ENCODE data around the gene EPM2A.
"Not testable (repeated sequence)": the region's sequence is repeated elsewhere in the genome, so short reads cannot be mapped to it uniquely, and the experiment has no call there.

The EPM2A gene

DNA sequence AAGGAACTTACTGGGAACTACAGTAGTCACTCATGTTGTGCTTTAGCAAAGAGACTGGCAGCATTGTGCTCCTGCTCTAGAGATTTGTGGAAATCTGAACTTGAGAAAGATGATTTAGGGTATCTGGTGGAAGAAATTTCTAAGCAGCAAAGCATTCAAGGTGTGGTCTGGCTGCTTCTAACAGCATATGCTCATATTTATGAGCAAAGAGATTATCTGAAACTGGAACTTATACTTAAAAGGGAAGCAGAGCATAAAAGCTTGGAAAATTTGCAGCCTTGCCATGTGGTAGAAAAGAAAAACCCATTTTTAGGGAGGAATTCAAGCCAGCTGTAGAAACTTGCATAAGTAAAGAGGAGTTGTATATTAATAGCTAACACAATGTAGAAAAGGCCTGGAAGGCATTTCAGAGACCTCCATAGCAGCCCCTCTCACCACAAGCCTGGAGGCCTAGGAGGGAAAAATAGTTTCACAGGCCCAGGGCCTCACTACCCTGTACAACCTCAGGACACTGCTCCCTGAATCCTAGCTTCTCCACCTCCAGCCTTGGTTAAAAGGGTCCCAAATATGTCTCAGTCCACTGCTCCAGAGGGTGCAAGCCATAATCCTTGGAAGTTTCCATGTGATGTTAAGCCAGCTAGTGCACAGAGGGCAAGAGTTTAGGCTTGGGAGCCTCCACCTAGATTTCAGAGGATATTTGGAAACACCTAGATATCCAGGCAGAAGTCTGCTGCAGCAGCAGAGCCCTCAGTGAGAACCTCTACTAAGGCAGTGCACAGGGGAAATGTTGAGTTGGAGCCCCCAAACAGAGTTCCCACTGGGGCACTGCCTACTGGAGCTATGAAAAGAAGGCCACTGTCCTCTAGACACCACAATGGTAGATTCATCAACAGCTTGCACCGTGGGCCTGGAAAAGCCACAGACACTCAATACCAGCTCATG, 6.6 kb downstream of the EPM2A start:
- no peak for DNase-seq

DNA sequence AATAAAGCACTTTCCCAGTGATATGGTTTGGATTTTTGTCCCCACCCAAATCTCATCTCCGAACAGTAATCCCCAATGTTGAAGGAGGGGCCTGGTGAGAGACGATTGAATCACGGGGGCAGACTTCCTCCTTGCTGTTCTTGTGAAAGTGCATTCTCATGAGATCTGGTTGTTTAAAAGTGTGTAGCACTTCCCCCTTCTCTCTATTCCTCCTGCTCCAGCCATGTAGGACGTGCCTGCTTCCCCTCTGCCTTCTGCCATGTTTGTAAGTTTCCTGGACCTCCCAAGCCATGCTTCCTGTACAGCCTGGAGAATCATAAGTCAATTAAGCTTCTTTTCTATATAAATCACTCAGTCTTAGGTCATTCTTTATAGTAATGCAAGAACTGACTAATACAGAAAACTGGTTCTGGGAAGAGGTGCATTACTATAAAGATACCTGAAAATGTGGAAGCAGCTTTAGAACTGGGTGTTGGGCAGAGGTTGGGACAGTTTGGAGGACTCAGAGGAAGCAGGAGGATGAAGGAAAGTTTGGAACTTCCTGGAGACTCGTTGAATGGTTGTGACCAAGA, 7.4 kb downstream of the EPM2A start:
- no peak for DNase-seq

DNA sequence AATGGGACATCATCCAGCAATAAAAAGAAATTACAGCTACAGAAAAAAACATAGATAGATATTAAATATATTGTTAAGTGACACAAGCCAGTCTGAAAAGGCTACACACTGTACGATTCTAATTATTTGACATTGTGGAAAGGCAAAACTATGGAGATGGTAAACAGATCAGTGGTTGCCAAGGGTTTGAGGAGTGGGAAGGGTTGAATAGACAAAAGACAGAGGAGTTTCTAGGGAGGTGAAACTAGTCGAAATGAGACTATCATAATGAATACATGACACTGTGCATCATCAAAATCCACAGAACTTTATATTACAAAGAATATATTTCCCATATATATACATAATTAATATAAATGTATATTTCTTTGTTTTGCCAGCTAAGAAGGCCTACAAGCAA, 9.8 kb downstream of the EPM2A start:
- DNase-seq = no peak

DNA sequence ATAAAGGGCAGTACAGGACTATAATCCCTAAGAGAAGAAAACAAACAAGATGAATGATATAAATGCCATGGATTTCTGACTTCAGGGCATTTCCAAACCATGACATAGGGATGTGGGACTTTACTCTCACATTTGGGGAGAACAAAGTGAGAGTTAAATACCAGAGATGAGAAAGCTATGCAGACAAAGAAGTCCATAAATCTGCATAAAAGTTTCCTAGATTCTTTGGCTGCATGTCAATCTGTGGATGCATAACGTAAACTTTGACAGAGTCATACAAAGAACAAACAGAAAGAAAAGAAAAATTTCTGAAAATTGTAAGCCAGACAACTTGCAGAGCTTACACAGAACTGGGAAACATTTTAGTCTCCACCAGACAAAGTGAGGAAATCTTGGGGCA, 11.7 kb downstream of the EPM2A start:
- DNase-seq = no peak

DNA sequence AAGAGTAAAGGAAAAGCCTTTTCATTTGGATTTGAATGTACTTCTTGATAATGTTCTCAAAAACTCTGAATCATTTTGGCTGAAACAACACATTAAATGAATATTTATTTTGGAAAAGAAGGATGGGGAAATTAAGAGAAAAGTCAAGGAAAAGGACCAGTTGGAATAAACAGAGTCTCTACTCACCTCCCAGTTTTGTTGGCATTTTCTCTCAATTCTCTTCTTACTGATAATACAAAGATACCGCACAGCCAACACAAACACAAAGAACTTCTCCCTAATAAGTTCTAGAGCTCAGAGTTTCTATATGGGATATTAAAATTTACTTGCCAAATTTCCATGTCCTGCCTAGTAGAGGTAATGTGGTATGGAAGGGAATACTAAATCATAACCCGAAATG, 13.1 kb downstream of the EPM2A start:
- DNase-seq = no peak

- DNase-seq = no peak
Observed at GRCh38 chr6:145721144-145721543, 14.2 kb downstream of the EPM2A start.

DNA sequence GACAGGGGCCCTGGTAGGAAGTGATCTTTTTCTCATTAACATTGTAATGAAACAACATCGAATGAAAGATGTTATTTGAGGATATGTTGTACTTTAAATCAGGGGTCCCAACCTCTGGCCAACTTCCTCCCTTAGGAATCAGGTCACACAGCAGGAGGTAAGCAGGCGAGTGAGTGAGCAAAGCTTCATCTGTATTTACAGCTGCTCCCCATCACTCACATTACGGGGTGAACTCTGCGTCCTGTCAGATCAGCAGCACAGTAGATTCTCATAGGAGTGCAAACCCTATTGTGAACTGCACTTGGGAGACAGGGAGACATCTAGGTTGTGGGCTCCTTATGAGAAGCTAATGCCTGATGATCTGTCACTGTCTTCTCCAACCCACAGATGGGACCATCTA, 19.9 kb downstream of the EPM2A start:
- DNase-seq = no peak

- no peak for DNase-seq
Observed at GRCh38 chr6:145714731-145715130, 20.6 kb downstream of the EPM2A start.

- no peak for DNase-seq
Observed at GRCh38 chr6:145713773-145714172, 21.5 kb downstream of the EPM2A start.

DNA sequence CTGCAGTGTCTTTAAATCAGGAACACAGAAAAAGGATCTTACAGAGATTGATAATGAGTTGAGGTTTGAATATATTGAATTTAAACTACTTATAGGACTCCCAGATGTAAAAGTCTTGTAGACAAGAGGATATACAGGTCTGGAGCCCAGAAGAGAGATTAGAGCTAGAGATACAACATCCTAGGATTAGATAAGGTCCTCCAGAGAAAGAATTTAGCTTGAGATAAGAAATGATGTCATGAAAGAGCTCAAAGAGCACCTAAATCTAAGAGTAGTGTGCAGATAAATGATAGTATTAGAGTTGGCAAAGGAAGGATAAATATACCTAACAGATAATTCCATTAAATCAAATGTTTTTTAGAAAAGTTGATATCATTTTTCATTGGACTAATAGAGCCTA, 23.9 kb downstream of the EPM2A start:
- DNase-seq = no peak

DNA sequence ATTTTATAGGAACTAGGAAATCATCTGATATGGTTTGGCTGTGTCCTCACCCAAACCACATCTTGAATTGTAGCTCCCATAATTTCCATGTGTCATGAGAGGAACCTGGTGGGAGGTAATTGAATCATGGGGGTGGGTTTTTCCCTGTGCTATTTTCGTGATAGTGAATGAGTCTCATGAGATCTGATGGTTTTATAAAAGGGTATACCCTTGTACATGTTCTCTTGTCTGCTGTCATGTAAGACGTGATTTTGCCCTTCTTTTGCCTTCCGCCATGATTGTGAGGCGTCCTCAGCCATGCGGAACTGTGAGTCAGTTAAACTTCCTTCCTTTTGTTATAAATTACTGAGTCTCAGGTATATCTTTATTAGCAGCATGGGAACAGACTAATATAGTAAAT, 27.9 kb downstream of the EPM2A start:
- no peak for DNase-seq

- DNase-seq = no peak
Observed at GRCh38 chr6:145705561-145705960, 29.8 kb downstream of the EPM2A start.

DNA sequence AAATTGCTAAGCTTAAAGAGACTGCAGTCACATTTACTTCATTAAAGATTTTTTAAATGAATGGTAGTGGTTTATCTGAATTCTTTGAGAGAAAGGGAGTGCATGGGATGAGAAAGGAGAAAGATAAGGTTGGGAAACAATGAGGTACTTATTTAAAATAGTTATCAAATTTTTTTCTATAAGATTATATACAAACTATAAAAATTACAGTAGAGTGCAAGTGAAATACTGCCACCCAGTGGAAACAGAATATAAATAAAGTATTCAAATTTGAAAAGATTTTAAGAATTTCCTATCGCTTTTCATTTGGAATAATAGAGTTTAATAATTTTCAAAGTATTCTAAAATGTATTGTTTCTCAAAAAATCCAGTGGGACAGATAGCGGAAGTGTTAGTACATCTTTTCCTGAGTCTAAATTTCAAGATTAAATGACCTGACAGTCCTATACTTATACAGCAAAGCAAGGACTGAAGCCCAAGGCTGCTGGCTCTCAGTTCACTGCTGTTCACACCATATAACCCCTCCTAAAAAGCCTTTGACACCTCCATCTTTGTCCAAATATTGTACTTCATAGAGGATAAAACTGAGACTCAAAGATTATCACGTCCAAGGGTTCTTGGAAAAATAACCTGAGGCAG, 31.1 kb downstream of the EPM2A start:
- DNase-seq = no peak

- DNase-seq = no peak
Observed at GRCh38 chr6:145699462-145699861, 35.9 kb downstream of the EPM2A start.

DNA sequence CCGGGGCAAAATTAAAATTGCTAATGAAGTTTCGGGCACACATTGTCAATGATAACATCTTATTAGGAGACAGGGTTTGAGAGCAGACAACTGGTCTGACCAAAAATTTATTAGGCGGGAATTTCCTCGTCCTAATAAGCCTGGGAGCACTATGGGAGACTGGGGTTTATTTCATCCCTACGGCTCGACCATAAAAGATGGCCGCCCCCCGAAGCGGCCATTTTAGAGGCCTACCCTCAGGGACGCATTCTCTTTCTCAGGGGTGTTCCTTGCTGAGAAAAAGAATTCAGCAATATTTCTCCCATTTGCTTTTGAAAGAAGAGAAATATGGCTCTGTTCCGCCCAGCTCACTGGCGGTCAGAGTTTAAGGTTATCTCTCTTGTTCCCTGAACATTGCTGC, 37.9 kb downstream of the EPM2A start:
- DNase-seq = not testable (repeated sequence)

- no peak for DNase-seq
Observed at GRCh38 chr6:145694083-145694737, 41.1 kb downstream of the EPM2A start.

DNA sequence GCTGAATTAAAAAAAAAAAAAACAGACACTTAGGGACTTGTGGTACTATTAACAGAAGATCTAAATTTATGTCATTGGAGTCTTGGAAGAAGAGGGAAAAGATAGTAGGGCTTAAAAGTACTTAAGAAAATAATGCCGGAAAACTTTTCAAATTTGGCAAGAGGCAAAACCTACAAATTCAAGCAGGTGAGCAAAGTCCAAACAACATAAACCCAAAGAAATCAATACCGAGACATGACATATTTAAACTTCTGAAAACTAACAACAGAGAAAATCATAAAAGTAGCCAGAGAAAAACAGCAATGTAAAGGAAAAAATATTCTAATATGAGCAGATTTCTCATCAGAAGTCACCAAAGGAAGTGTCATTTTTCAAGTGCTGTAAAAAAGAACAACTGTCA, 44.4 kb downstream of the EPM2A start:
- no peak for DNase-seq

GRCh38 chr6:145689529-145689928, 45.8 kb downstream of the EPM2A start:
- no peak for DNase-seq

DNA sequence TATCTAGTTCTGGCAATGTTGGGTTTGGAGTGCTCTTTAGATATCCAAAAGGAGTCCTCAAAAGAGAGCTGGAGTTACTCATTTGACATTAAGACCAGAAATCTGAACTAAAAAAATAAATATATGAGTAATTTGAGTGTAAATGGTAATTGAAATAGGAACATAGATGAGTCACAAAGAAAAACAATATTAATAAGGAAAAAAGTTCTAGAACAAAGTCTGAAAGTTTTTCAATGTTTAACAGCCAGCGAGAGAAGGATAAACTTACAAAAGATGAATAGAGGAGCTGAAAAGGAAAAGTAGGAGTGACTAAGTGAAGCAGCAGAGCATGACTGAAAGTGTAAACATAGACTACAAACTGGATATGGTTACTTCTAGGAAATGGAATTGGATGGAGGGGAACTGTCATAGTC, 46.8 kb downstream of the EPM2A start:
- no peak for DNase-seq

- DNase-seq = no peak
Observed at GRCh38 chr6:145685932-145686331, 49.4 kb downstream of the EPM2A start.

GRCh38 chr6:145681965-145682364, 53.4 kb downstream of the EPM2A start:
- DNase-seq = no peak

DNA sequence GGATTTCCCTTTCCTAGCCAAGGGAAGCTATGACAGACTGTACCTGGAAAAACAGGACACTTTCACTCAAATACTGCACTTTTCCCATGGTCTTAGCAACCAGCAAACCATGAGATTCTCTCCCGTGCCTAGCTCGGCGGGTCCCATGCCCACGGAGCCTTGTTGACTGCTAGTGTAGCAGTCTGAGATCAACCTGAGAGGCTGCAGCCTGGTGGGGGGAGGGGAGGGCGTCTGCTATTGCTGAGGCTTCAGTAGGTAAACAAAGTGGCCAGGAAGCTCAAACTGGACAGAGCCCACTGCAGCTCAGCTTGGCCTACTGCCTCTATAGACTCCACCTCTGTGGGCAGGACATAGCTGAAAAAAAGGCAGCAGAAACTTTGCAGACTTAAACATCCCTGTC, 61.8 kb downstream of the EPM2A start:
- DNase-seq = no peak

DNA sequence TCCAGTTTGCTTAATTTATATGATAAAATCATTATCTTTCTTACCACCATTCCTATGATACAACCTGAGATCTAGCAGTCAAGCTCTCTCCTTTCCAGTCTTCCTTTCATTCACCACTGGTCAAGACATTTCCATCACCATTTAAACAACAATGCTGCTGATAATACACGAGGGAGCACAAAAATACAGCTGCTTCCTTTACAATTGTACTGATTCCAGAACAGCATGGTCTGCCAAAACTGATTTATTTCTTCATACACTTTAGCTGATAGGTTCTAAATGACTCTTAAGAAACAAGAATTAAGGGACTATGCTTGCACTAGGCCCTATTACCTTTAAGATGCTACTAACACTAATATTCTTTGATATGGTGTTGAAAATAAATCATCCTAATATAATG, 65.0 kb downstream of the EPM2A start:
- DNase-seq = no peak

GRCh38 chr6:145669627-145670034, 65.7 kb downstream of the EPM2A start:
- no peak for DNase-seq
